ENCODE data around the gene C2CD2L.

Gene C2CD2L

GRCh38 chr11:119149018-119149785 lies 42.1 kb downstream of the C2CD2L start, which contains the start of gene ABCG4:
ABCG4 (plus strand) TSS chr11:119149052; CDS start chr11:119149966, 914 bp downstream.
- TF ChIP-seq CTCF (IDR thresholded peaks at IDR 0.05) (no peak), ZFX (IDR thresholded peaks at IDR 0.05; ENCODE audit: borderline replicate concordance) (no peak)

GRCh38 chr11:119149786-119150275 lies 42.7 kb downstream of the C2CD2L start:
- no peak overlapping the region for H3K27ac ChIP-seq
- TF ChIP-seq CTCF (IDR thresholded peaks at IDR 0.05) (no peak), ZFX (IDR thresholded peaks at IDR 0.05; ENCODE audit: borderline replicate concordance) (no peak)

More at GRCh38 chr11:119149018-119149785, 42.1 kb downstream of the C2CD2L start, which contains the start of gene ABCG4:
- no peak within 1 kb of the TSS for H3K27ac ChIP-seq

- H3K27ac ChIP-seq = no peak overlapping the region
- no peak for TF ChIP-seq CTCF (IDR thresholded peaks at IDR 0.05)
- no peak for TF ChIP-seq ZFX (IDR thresholded peaks at IDR 0.05; ENCODE audit: borderline replicate concordance)
These were observed 44.9 kb downstream of the C2CD2L start for GRCh38 chr11:119152043-119152442.

- no peak overlapping the region for H3K27ac ChIP-seq
- TF ChIP-seq ZFX (IDR thresholded peaks at IDR 0.05; ENCODE audit: borderline replicate concordance) (no peak), CTCF (IDR thresholded peaks at IDR 0.05) (no peak)
These were observed 45.5 kb downstream of the C2CD2L start for GRCh38 chr11:119152604-119153003.

GRCh38 chr11:119153049-119153818 lies 46.1 kb downstream of the C2CD2L start:
- TF ChIP-seq CTCF (IDR thresholded peaks at IDR 0.05) (no peak), ZFX (IDR thresholded peaks at IDR 0.05; ENCODE audit: borderline replicate concordance) (no peak)
- no peak overlapping the region for H3K27ac ChIP-seq

- TF ChIP-seq CTCF (IDR thresholded peaks at IDR 0.05) (no peak), ZFX (IDR thresholded peaks at IDR 0.05; ENCODE audit: borderline replicate concordance) (no peak)
- no peak overlapping the region for H3K27ac ChIP-seq
These were observed 47.0 kb downstream of the C2CD2L start for GRCh38 chr11:119154178-119154577.

All from 22Rv1 (cell line).